ENCODE data around the gene SLC35E2B. TPM values are rescaled to one million over a fixed set of nuclear protein-coding genes. Genes with fewer than 3 reads are reported as not detected.

The SLC35E2B gene
- polyA plus RNA-seq, 1 donor from 2014 or later: 93.2 TPM

DNA sequence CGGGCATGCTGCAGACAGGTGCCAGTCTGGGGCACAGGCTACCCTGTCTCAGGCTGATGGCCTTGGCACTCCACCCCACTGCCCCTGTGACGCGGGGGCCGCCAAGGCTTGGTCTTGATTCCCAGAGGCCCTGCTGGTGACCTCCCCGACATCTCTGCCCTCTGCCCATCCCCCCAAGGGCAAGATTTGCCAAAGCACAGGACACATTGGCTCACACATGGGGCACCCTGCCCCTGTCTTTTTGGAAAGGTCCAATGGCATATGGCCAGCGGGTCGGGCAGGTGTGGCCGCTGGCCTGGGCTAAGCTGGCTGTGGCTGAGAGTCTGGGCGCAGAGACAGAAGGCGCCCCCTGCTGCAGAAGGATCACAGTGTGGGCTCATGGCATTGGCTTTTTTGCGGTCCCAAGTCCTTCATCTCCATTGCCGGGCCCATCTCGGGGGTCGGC, 72.7 kb downstream of the SLC35E2B start:
- H3K4me2 ChIP-seq (ENCODE audit: low read length): no peak overlapping the region
- no peak overlapping the region for H3K9ac ChIP-seq (ENCODE audit: low read length)
- no peak overlapping the region for H3K4me3 ChIP-seq (ENCODE audit: low read length)
- H3K9me2 ChIP-seq (ENCODE audit: insufficient read depth, low read length): no peaks in the 10 kb centered on the region
- H3K9me3 ChIP-seq (ENCODE audit: low read length): no peaks in the 10 kb centered on the region
- no peak overlapping the region for H2AFZ ChIP-seq (ENCODE audit: low read depth, low read length)
- no peaks in the 10 kb centered on the region for H3K27me3 ChIP-seq (ENCODE audit: insufficient read depth, low read depth, low read length)
- H3K27ac ChIP-seq (ENCODE audit: low read length): no peak overlapping the region
- H3F3A ChIP-seq (ENCODE audit: insufficient read depth, low read length, poor library complexity, severe bottlenecking): no peaks in the 10 kb centered on the region
- H3K79me2 ChIP-seq (replicated peaks; ENCODE audit: insufficient read depth, low read length): no peaks in the 10 kb centered on the region
- no peaks in the 10 kb centered on the region for H4K20me1 ChIP-seq (ENCODE audit: insufficient read depth)
- no peaks in the 10 kb centered on the region for H3K36me3 ChIP-seq (ENCODE audit: insufficient read depth, low read length)
- TF ChIP-seq SMC3 (conservative IDR thresholded peaks at IDR 0.05; ENCODE audit: poor library complexity) (no peak), EP300 (conservative IDR thresholded peaks at IDR 0.05; ENCODE audit: poor library complexity, severe bottlenecking) (no peak), MXI1 (conservative IDR thresholded peaks at IDR 0.05; ENCODE audit: poor library complexity, severe bottlenecking) (no peak), POLR2AphosphoS5 (IDR thresholded peaks at IDR 0.05) (no peak)
- TF ChIP-seq, protein P1, sequence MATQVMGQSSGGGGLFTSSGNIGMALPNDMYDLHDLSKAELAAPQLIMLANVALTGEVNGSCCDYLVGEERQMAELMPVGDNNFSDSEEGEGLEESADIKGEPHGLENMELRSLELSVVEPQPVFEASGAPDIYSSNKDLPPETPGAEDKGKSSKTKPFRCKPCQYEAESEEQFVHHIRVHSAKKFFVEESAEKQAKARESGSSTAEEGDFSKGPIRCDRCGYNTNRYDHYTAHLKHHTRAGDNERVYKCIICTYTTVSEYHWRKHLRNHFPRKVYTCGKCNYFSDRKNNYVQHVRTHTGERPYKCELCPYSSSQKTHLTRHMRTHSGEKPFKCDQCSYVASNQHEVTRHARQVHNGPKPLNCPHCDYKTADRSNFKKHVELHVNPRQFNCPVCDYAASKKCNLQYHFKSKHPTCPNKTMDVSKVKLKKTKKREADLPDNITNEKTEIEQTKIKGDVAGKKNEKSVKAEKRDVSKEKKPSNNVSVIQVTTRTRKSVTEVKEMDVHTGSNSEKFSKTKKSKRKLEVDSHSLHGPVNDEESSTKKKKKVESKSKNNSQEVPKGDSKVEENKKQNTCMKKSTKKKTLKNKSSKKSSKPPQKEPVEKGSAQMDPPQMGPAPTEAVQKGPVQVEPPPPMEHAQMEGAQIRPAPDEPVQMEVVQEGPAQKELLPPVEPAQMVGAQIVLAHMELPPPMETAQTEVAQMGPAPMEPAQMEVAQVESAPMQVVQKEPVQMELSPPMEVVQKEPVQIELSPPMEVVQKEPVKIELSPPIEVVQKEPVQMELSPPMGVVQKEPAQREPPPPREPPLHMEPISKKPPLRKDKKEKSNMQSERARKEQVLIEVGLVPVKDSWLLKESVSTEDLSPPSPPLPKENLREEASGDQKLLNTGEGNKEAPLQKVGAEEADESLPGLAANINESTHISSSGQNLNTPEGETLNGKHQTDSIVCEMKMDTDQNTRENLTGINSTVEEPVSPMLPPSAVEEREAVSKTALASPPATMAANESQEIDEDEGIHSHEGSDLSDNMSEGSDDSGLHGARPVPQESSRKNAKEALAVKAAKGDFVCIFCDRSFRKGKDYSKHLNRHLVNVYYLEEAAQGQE (IDR thresholded peaks at IDR 0.05; ENCODE audit: borderline replicate concordance): no peak
- TF ChIP-seq, protein P2, sequence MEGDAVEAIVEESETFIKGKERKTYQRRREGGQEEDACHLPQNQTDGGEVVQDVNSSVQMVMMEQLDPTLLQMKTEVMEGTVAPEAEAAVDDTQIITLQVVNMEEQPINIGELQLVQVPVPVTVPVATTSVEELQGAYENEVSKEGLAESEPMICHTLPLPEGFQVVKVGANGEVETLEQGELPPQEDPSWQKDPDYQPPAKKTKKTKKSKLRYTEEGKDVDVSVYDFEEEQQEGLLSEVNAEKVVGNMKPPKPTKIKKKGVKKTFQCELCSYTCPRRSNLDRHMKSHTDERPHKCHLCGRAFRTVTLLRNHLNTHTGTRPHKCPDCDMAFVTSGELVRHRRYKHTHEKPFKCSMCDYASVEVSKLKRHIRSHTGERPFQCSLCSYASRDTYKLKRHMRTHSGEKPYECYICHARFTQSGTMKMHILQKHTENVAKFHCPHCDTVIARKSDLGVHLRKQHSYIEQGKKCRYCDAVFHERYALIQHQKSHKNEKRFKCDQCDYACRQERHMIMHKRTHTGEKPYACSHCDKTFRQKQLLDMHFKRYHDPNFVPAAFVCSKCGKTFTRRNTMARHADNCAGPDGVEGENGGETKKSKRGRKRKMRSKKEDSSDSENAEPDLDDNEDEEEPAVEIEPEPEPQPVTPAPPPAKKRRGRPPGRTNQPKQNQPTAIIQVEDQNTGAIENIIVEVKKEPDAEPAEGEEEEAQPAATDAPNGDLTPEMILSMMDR (IDR thresholded peaks at IDR 0.05; ENCODE audit: poor library complexity, severe bottlenecking): peak; percentile 11

DNA sequence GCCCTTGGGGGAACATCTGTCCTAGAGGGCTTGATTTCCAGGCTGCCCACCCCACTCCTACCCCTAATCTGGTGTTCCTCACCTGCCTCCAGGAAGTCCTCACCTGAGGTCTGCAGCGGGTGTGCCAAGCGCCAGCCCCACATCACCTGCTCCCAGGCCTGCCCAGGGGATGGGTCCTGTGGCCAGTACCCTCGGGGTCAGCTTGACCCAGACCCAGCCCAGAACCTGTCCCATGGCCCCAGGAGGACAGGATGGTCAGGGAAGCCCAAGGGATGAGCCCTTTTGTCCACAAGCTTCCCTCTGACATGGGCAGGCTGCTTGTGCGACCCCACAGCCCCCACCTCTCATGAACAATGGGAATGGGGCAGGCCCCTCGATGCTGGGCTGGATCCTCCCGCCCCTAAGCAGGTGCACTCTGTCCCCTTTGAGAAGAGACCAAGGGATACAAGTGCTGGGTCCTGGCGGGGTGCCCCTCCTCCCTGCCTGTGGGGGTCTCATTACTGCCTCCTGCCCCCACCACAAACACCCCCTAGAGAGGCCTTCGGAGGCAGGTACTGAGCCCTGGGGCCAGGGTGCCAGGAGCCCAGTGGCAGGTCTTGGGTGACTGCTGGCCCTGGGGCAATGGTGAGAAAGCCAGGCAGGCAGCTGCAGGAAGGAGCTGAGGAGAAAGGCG, 74.1 kb downstream of the SLC35E2B start:
- Histone ChIP-seq H3F3A (ENCODE audit: insufficient read depth, low read length, poor library complexity, severe bottlenecking) (no peaks in the 10 kb centered on the region), H3K4me3 (ENCODE audit: low read length) (no peak overlapping the region), H3K9ac (ENCODE audit: low read length) (no peak overlapping the region), H3K79me2 (replicated peaks; ENCODE audit: insufficient read depth, low read length) (peaks cover 12% of the 10 kb centered on the region), H3K9me2 (ENCODE audit: insufficient read depth, low read length) (no peaks in the 10 kb centered on the region), H2AFZ (ENCODE audit: low read depth, low read length) (no peak overlapping the region), H4K20me1 (ENCODE audit: insufficient read depth) (no peaks in the 10 kb centered on the region), H3K27ac (ENCODE audit: low read length) (no peak overlapping the region), H3K36me3 (ENCODE audit: insufficient read depth, low read length) (no peaks in the 10 kb centered on the region), H3K4me2 (ENCODE audit: low read length) (no peak overlapping the region), H3K9me3 (ENCODE audit: low read length) (no peaks in the 10 kb centered on the region), H3K27me3 (ENCODE audit: insufficient read depth, low read depth, low read length) (no peaks in the 10 kb centered on the region)
- no peak for TF ChIP-seq POLR2AphosphoS5 (IDR thresholded peaks at IDR 0.05)
- no peak for TF ChIP-seq TAF1 (IDR thresholded peaks at IDR 0.05; ENCODE audit: low read depth)
- TF ChIP-seq, protein P2 (IDR thresholded peaks at IDR 0.05; ENCODE audit: poor library complexity, severe bottlenecking): no peak
- no peak for TF ChIP-seq EP300 (conservative IDR thresholded peaks at IDR 0.05; ENCODE audit: poor library complexity, severe bottlenecking)
- TF ChIP-seq MXI1 (conservative IDR thresholded peaks at IDR 0.05; ENCODE audit: poor library complexity, severe bottlenecking): no peak
- TF ChIP-seq, protein P1 (IDR thresholded peaks at IDR 0.05; ENCODE audit: borderline replicate concordance): no peak
- no peak for TF ChIP-seq SMC3 (conservative IDR thresholded peaks at IDR 0.05; ENCODE audit: poor library complexity)
- TF ChIP-seq RAD21 (conservative IDR thresholded peaks at IDR 0.05): no peak
- TF ChIP-seq EZH2 (IDR thresholded peaks at IDR 0.05; ENCODE audit: borderline replicate concordance, insufficient read depth, low read length, poor library complexity, severe bottlenecking): no peak
